ENCODE measurements around the gene DAPK2.

Gene DAPK2

DNA sequence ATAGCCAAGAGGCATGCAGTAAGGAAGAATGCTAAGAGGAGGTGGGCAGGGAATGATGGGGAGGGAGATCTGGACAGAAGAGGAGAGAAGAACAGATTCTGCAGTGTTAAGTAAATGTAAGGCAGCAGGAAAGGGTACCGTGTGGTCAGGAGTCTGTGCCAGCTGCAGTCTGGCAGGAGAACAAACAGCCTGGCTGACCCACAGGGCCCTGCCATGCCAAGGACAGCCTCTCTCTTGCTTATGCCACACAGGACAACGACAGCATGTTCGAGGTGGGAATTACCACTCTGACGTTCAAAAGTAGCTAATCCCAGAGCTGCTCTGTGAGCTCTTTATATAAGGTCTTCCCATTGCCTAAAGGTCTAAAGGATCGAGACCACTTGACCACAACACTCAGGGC is 31.3 kb downstream of the DAPK2 start:
- DNase-seq (ENCODE audit: low read depth in 1 of 2, low spot score in 1 of 2), result no peak
- H3K4me3 ChIP-seq (replicated peaks; ENCODE audit: insufficient read depth, low read length), result no peak overlapping the region
- no peak overlapping the region for H3K27ac ChIP-seq (replicated peaks)
- H3K27me3 ChIP-seq (ENCODE audit: insufficient read depth, poor library complexity, severe bottlenecking), result no peaks in the 10 kb centered on the region
- TF ChIP-seq POLR2AphosphoS5 (IDR thresholded peaks at IDR 0.05; ENCODE audit: low read depth) (no peak), GABPA (IDR thresholded peaks at IDR 0.05; ENCODE audit: low read depth) (no peak), SPI1 (IDR thresholded peaks at IDR 0.05; ENCODE audit: borderline replicate concordance, low read depth) (no peak)
- TF ChIP-seq, protein P1, sequence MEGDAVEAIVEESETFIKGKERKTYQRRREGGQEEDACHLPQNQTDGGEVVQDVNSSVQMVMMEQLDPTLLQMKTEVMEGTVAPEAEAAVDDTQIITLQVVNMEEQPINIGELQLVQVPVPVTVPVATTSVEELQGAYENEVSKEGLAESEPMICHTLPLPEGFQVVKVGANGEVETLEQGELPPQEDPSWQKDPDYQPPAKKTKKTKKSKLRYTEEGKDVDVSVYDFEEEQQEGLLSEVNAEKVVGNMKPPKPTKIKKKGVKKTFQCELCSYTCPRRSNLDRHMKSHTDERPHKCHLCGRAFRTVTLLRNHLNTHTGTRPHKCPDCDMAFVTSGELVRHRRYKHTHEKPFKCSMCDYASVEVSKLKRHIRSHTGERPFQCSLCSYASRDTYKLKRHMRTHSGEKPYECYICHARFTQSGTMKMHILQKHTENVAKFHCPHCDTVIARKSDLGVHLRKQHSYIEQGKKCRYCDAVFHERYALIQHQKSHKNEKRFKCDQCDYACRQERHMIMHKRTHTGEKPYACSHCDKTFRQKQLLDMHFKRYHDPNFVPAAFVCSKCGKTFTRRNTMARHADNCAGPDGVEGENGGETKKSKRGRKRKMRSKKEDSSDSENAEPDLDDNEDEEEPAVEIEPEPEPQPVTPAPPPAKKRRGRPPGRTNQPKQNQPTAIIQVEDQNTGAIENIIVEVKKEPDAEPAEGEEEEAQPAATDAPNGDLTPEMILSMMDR (IDR thresholded peaks at IDR 0.05; ENCODE audit: insufficient read depth, low read length), result no peak
- TF ChIP-seq, protein P2, sequence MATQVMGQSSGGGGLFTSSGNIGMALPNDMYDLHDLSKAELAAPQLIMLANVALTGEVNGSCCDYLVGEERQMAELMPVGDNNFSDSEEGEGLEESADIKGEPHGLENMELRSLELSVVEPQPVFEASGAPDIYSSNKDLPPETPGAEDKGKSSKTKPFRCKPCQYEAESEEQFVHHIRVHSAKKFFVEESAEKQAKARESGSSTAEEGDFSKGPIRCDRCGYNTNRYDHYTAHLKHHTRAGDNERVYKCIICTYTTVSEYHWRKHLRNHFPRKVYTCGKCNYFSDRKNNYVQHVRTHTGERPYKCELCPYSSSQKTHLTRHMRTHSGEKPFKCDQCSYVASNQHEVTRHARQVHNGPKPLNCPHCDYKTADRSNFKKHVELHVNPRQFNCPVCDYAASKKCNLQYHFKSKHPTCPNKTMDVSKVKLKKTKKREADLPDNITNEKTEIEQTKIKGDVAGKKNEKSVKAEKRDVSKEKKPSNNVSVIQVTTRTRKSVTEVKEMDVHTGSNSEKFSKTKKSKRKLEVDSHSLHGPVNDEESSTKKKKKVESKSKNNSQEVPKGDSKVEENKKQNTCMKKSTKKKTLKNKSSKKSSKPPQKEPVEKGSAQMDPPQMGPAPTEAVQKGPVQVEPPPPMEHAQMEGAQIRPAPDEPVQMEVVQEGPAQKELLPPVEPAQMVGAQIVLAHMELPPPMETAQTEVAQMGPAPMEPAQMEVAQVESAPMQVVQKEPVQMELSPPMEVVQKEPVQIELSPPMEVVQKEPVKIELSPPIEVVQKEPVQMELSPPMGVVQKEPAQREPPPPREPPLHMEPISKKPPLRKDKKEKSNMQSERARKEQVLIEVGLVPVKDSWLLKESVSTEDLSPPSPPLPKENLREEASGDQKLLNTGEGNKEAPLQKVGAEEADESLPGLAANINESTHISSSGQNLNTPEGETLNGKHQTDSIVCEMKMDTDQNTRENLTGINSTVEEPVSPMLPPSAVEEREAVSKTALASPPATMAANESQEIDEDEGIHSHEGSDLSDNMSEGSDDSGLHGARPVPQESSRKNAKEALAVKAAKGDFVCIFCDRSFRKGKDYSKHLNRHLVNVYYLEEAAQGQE (IDR thresholded peaks at IDR 0.05; ENCODE audit: insufficient replicate concordance, low read depth), result no peak

DNA sequence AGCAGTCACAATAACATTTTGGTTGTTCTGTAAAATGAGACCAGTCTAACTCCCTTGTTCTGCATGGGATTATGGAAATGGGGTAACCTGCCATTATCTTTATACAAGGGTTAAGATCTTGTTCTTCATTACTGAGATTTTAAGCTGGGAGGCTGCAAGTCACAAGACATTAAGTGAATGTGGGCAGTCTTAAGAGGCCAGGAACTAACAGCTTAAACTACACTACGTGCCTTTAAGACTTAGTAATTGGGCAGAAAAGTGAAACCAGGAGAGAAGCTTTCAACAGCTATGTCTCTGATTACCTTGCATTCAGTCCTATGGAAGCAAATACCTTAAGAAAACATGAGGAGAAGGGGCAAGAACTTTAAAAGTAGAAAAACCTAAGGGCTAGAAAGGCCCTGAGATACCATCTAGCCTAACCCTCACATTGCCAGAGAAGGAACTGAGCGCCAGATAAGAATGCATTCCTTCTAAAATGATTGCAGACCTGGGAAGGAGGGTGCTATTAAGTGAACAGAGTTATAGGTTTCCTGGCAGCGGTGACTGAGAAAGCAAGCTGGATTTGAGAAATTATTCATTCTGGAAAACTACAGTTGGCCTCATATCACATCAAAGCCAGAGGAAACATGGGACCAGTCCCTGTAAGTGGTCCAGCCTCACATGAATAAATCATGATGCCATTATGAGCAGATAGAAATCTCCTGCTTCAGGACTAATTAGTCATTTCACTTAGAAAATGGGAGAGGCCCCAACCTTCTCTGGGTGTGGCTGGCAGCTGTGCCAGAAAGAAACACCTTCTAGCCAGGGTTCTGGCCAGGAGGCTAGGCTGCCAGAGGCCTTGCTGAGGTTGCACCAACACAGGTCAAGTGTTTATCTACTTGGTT is 32.9 kb downstream of the DAPK2 start:
- DNase-seq (ENCODE audit: low read depth in 1 of 2, low spot score in 1 of 2), result no peak
- Histone ChIP-seq H3K4me3 (replicated peaks; ENCODE audit: insufficient read depth, low read length) (no peak overlapping the region), H3K27me3 (ENCODE audit: insufficient read depth, poor library complexity, severe bottlenecking) (no peaks in the 10 kb centered on the region), H3K27ac (replicated peaks) (no peak overlapping the region)
- no peak for TF ChIP-seq GABPA (IDR thresholded peaks at IDR 0.05; ENCODE audit: low read depth)
- TF ChIP-seq SPI1 (IDR thresholded peaks at IDR 0.05; ENCODE audit: borderline replicate concordance, low read depth), result no peak
- TF ChIP-seq, protein P2 (IDR thresholded peaks at IDR 0.05; ENCODE audit: insufficient replicate concordance, low read depth), result no peak
- TF ChIP-seq, protein P1 (IDR thresholded peaks at IDR 0.05; ENCODE audit: insufficient read depth, low read length), result no peak
- no peak for TF ChIP-seq POLR2AphosphoS5 (IDR thresholded peaks at IDR 0.05; ENCODE audit: low read depth)

DNA sequence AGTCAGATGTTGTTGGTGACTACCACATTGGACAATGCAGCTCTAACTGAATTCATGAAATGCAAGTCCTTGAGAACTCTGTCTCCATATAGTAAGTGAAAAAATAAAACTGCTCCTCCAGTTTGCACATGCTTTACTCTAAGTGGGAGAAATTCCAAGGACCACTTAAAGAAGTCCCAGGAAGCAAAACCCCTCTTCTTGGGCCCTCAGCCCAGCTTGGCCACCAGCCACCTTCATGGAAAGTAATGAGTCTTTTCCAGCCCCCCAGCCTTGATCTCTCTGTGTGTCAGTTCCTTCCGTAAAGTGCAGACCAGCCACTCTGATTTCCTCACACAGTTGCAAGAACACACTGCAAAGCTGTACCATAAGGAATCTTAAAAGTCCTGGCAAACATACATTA is 34.5 kb downstream of the DAPK2 start:
- Histone ChIP-seq H3K27me3 (ENCODE audit: insufficient read depth, poor library complexity, severe bottlenecking) (no peaks in the 10 kb centered on the region), H3K4me3 (replicated peaks; ENCODE audit: insufficient read depth, low read length) (no peak overlapping the region), H3K27ac (replicated peaks) (peak overlapping the region; percentile 29)
- no peak for TF ChIP-seq POLR2AphosphoS5 (IDR thresholded peaks at IDR 0.05; ENCODE audit: low read depth)
- TF ChIP-seq, protein P1 (IDR thresholded peaks at IDR 0.05; ENCODE audit: insufficient read depth, low read length), result no peak
- no peak for TF ChIP-seq GABPA (IDR thresholded peaks at IDR 0.05; ENCODE audit: low read depth)
- TF ChIP-seq, protein P2 (IDR thresholded peaks at IDR 0.05; ENCODE audit: insufficient replicate concordance, low read depth), result no peak
- no peak for TF ChIP-seq SPI1 (IDR thresholded peaks at IDR 0.05; ENCODE audit: borderline replicate concordance, low read depth)
- no peak for DNase-seq (ENCODE audit: low read depth in 1 of 2, low spot score in 1 of 2)

Measured in HL-60 (cell line).